Stimulated activated naive CD8-positive, alpha-beta T cell treated with anti-CD3 and anti-CD28 coated beads, Interleukin-15, amount 100 ng/mL, for 72 hours (primary cell): ENCODE measurements around the gene UNC5B.

Experiments
- ATAC-seq: fragments of 150-1000 bp; cut with Tn5 transposase; 2 replicates; pipeline ENCODE4 v1.10.0; 2021; ENCODE audit warnings: mild to moderate bottlenecking, moderate library complexity
- DNase-seq, 2 donors: peaks; one replicate each; pipeline ENCODE4 v3.0.0; 2021 to 2022
- H3K27ac Mint-ChIP-seq, 2 donors: one replicate each; pipeline ENCODE4 v1.8.0; 2022; ENCODE audit warnings: mild to moderate bottlenecking in 2 of 2, mixed read lengths in 2 of 2, moderate library complexity in 2 of 2
- H3K27me3 Mint-ChIP-seq: one replicate; pipeline ENCODE4 v1.8.0; 2022; ENCODE audit warnings: mixed read lengths
- H3K4me1 Mint-ChIP-seq: one replicate; pipeline ENCODE4 v1.8.0; 2022; ENCODE audit warnings: mild to moderate bottlenecking, mixed read lengths
- H3K4me3 Mint-ChIP-seq, 2 donors: one replicate each; pipeline ENCODE4 v1.8.0; 2022; ENCODE audit warnings: mild to moderate bottlenecking in 2 of 2, mixed read lengths in 2 of 2, moderate library complexity in 1 of 2
- H3K9me3 Mint-ChIP-seq, 2 donors: one replicate each; pipeline ENCODE4 v1.8.0; 2022; ENCODE audit warnings: mixed read lengths in 2 of 2

Gene UNC5B

DNA sequence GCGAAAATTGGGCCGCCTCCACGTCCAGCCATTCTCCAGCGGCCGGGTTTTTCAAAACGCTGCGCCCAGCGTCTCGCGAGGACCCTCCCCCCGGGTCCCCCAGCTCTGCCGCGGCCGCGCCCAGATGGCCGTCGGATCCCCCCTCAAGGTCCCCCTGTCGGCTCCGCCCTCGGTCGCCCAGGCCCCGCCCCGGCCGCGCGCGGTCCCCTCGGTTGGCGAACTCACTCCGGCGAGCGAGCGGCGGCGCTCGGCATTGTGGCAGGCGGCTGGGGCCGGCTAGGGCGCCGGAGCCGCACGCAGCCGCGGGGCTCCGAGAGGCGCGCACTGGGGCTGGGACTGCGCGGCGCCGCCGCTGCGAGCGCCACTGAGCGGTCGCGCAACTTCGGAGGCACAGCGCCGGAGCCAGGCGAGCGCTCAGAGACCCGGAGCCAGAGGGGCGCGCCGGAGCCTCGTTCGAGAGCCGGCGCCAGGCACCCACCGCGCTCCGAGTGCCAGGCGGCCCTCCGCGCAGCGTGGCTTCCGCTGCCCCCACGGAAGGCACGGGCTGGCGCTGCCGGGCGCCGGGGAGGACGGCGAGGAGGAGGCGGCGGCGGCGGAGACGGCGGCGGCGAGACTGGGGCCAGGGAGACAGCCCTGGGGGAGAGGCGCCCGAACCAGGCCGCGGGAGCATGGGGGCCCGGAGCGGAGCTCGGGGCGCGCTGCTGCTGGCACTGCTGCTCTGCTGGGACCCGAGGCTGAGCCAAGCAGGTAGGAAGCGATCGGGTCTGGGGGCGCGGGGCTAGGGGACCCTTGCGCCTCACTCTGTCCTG, at the start of gene UNC5B:
Gene UNC5B, plus strand, starts transcription at position 253 of the 809 bp plus-strand sequence. Its CDS starts 416 bp downstream, at position 669.
- Mint-ChIP-seq H3K4me3 (peak within 1 kb of the TSS; percentile 56 to 65), H3K27ac (no peak within 1 kb of the TSS), H3K27me3 (peaks cover 87% of the 10 kb centered on the region), H3K4me1 (peaks cover 6% of the 10 kb centered on the region), H3K9me3 (no peaks in the 10 kb centered on the region)
- DNase-seq (peak; percentile 72 to 75), ATAC-seq (peak; percentile 85)

DNA sequence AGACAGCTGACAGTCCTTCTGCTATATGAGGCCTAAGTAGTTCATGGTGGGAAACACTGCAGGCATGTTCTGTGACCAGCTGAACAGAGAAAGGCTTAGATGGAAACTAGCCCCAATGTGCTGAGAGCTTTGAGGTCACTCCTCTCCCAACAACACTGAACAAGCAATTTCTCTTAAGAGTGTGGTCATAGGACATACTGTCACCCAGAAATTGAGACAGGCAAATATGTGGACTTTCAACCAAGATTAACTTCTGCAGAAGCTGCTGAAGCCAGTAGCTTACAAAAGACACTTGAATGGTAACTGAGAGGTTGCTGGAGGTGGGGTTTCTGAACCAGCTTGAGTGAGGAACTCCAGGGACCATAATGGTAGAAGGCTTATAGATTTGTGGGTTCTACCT, 38.9 kb upstream of the UNC5B start:
- Mint-ChIP-seq H3K27ac (no peak overlapping the region), H3K9me3 (no peaks in the 10 kb centered on the region), H3K4me3 (no peak overlapping the region), H3K27me3 (no peaks in the 10 kb centered on the region), H3K4me1 (no peaks in the 10 kb centered on the region)
- ATAC-seq (no peak), DNase-seq (no peak)

DNA sequence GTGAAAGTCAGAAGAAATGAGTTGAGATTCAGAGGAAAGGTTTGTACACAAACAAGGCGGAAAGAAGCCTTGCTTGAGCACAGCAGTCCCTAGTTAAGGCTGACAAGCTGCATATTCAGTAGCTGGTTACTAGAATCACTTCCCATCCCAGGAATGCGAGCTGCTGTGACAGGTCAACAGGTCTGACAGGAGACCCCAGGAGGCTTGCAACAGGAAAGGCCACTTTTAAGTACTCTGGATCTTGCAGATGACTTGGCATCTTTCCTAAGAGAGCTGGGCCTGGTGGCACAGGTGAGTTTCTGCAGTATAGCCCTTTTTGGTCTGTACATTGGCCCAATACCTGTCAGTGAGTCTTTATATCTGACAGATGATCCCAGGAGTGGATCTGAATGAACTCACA, 35.7 kb upstream of the UNC5B start:
- DNase-seq (no peak), ATAC-seq (no peak)
- no peaks in the 10 kb centered on the region for H3K9me3 Mint-ChIP-seq
- peak overlapping the region in 1 of 2 donors; percentile 44 for H3K27ac Mint-ChIP-seq
- H3K27me3 Mint-ChIP-seq: no peaks in the 10 kb centered on the region
- H3K4me1 Mint-ChIP-seq: no peaks in the 10 kb centered on the region
- no peak overlapping the region for H3K4me3 Mint-ChIP-seq

DNA sequence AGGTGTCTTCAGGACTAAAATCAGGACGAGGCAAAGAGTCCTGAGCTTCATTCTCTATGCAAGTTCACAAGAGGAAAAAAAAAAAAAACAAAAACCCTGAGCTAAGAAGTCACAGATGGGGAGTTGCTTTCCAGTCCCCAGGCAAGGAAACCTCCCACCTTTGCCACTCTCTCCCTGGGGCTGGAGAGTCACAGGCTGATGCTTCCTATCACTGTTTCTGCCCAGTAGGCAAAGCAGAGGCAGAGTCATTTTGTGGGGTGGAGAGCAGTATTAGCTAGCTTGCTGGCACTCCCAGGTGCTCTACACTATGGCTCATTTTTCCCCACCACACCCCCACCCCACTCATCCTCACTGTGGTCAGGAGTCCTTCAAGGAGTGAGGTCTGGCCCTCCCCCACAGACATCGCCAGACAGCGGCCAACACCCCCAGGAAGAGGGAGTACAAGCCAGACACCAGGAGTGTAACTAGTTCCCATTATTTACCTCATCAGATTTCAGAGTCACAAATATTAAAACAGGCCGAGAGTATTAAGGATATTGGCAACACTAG, 34.6 kb upstream of the UNC5B start:
- H3K9me3 Mint-ChIP-seq: no peaks in the 10 kb centered on the region
- DNase-seq: no peak

DNA sequence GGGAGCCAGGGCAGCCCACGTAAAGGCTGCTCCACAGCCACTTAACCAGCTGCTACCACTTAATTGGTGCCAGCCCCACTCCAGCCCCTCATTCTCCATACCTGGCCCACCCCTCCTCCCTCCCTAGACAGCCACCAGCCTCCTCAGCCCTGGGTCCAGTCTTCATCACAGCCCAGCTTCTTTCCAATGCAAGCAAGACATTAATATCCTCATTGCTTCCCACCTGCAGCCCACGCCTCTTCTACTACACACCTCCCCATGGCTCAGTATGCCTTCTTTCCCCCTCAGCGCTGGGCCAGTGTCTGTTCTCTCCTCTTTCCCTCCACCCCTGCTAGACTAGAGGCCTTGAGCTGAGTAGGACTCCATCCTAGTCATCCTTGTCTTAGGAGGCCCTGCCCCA, 33.5 kb upstream of the UNC5B start:
- DNase-seq (no peak), ATAC-seq (no peak)
- no peaks in the 10 kb centered on the region for H3K9me3 Mint-ChIP-seq
- no peaks in the 10 kb centered on the region for H3K4me1 Mint-ChIP-seq
- no peak overlapping the region for H3K4me3 Mint-ChIP-seq
- H3K27me3 Mint-ChIP-seq: no peaks in the 10 kb centered on the region
- no peak overlapping the region for H3K27ac Mint-ChIP-seq

More for the DNA sequence above, 34.6 kb upstream of the UNC5B start:
- no peaks in the 10 kb centered on the region for H3K4me1 Mint-ChIP-seq
- no peak for ATAC-seq
- no peaks in the 10 kb centered on the region for H3K27me3 Mint-ChIP-seq
- peak overlapping the region in 1 of 2 donors; percentile 4 for H3K27ac Mint-ChIP-seq
- no peak overlapping the region for H3K4me3 Mint-ChIP-seq

DNA sequence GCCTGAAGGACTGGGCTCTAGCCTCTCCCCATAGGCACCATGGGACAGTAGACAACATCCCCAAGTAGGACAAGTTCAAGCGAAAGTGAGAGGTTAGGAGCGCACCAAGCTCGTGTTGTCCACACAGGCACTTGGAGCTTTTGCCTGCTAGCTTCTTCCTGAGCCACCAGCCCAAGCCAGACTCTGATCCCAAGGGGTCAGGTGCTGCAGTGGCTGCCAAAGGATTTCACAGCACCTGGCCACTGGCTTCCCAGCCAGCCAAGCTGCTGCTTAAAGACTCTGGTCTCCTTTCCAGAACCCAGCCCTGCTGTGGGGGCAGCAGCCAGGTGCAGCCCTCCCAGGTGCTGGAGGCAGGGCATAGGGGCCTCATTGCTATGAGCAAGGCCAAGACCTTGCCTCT, 33.0 kb upstream of the UNC5B start:
- H3K27ac Mint-ChIP-seq: no peak overlapping the region
- ATAC-seq (no peak), DNase-seq (no peak)
- no peaks in the 10 kb centered on the region for H3K27me3 Mint-ChIP-seq
- H3K9me3 Mint-ChIP-seq: no peaks in the 10 kb centered on the region
- no peak overlapping the region for H3K4me3 Mint-ChIP-seq
- no peaks in the 10 kb centered on the region for H3K4me1 Mint-ChIP-seq

DNA sequence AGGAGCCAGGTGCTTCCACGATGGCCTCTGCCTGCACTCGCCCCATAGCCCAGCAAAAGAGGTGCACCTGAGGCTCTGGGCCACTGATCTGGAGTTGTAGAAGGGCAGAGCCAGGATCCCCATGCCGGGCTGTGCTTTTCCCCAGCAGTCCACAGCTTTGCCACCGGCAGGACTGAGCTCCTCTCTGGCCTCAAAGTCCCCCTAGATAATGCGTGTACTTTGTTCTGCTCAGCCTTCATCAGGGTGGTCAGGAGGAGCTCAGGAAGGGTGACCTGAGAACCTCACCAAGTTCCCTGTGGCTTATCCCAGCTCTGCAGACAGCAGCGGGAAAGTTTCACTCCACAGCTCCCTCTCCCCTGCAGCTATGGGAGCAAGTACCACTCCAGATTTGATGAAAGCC, 27.9 kb upstream of the UNC5B start:
- no peaks in the 10 kb centered on the region for H3K27me3 Mint-ChIP-seq
- no peaks in the 10 kb centered on the region for H3K9me3 Mint-ChIP-seq
- H3K27ac Mint-ChIP-seq: no peak overlapping the region

DNA sequence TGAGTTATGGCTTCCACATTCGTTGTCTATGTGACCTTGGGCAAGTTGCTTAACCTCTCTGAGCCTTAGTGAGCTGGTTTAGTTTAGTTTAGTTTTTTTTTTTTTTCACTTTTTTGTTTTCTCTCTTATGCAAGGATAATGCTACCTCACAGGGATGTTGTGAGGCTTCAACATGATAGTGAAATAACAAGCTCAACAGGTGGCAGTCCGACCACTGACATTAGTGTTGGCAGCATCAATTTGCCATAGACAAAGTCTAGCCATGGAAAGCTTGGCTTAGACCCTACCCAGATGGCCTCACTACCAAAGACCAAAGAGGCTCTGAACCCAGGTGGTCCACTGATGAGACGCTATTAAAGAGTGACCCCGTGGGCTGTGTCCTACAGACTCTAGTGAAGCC, 27.2 kb upstream of the UNC5B start:
- no peak overlapping the region for H3K27ac Mint-ChIP-seq
- no peaks in the 10 kb centered on the region for H3K4me1 Mint-ChIP-seq
- DNase-seq (no peak), ATAC-seq (no peak)
- no peaks in the 10 kb centered on the region for H3K27me3 Mint-ChIP-seq
- no peaks in the 10 kb centered on the region for H3K9me3 Mint-ChIP-seq
- H3K4me3 Mint-ChIP-seq: no peak overlapping the region

More for the DNA sequence above, 27.9 kb upstream of the UNC5B start:
- no peaks in the 10 kb centered on the region for H3K4me1 Mint-ChIP-seq
- ATAC-seq (no peak), DNase-seq (no peak)
- H3K4me3 Mint-ChIP-seq: no peak overlapping the region

DNA sequence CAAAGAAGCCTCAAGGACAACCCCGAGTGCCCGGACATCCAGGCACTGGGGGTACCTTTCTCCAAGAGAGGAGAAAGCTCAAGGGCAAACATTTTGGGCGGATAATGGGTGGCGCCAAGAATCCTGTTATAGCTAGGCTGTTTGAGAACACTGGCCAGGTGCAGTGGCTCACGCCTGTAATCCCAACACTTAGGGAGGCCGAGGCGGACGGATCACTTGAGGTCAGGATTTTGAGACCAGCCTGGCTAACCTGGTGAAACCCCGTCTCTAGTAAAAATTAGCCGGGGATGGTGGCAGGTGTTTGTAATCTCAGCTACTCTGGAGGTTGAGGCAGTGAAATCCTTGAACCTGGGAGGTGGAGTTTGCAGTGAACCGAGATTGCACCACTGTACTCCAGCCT, 25.2 kb upstream of the UNC5B start:
- DNase-seq (no peak), ATAC-seq (no peak)
- Mint-ChIP-seq H3K9me3 (no peaks in the 10 kb centered on the region), H3K4me3 (no peak overlapping the region), H3K4me1 (no peaks in the 10 kb centered on the region), H3K27ac (no peak overlapping the region), H3K27me3 (no peaks in the 10 kb centered on the region)

DNA sequence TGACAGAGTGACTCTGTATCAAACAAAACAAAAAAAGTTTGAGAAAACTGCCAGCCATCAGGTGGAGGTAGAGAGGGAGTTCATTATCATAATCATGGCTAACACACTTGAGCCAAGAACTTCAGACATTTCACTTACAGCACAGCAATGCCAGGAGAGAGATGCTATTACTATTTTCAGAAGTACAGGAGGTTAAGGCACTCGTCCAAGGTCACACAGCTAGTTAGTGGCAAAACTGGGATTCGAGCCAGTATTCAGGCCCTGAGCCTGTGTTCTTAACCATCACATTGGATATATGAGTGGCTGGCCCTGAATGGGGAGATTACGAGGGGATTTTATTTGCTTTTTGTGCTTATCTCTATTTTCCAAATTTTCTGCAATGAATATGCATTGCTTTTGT, 24.8 kb upstream of the UNC5B start:
- H3K4me3 Mint-ChIP-seq: no peak overlapping the region
- H3K4me1 Mint-ChIP-seq: no peaks in the 10 kb centered on the region
- H3K9me3 Mint-ChIP-seq: no peaks in the 10 kb centered on the region
- DNase-seq (no peak), ATAC-seq (no peak)
- no peak overlapping the region for H3K27ac Mint-ChIP-seq
- H3K27me3 Mint-ChIP-seq: no peaks in the 10 kb centered on the region

DNA sequence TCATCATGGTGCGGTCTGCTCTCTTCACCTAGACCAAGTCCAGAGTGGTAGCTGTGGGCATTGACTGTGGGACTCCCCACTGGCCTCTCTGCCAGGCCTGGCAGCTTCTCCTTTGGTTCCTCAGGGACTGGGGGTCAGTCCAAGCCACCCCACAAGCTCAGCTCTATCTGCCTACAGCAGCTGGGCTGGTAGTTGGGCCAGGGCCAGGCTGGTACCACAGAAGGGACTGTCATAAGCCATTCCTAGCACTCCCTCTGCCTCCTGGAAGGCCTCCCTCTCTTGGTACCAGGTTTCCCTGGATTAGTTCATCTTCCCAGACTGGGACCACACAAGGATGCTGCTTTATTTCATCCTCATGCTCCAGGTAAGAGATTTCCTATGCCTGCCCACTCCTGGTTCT, 24.2 kb upstream of the UNC5B start:
- Mint-ChIP-seq H3K4me3 (no peak overlapping the region), H3K9me3 (no peaks in the 10 kb centered on the region), H3K4me1 (no peaks in the 10 kb centered on the region), H3K27ac (no peak overlapping the region), H3K27me3 (no peaks in the 10 kb centered on the region)
- no peak for ATAC-seq
- no peak for DNase-seq

DNA sequence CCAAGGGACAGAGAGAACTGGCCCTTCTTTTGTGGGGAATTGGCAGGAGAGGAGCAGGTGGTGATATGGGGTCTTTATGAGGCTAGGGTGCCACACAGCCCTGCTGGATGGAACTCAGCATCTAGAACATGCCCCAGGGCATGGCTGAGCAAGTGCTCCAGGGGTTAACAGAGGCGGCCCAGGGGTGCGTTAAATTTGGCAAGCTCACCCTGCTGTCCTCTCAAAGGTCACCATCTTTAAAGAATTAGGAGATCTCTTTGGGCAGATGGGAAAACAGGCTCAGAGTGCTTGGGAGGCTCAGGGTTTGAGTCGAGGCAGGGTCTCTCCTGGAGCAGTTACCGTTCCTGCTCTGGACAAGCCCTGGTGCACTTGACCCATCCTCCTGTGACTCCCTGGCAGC, 21.4 kb upstream of the UNC5B start:
- no peak overlapping the region for H3K27ac Mint-ChIP-seq

DNA sequence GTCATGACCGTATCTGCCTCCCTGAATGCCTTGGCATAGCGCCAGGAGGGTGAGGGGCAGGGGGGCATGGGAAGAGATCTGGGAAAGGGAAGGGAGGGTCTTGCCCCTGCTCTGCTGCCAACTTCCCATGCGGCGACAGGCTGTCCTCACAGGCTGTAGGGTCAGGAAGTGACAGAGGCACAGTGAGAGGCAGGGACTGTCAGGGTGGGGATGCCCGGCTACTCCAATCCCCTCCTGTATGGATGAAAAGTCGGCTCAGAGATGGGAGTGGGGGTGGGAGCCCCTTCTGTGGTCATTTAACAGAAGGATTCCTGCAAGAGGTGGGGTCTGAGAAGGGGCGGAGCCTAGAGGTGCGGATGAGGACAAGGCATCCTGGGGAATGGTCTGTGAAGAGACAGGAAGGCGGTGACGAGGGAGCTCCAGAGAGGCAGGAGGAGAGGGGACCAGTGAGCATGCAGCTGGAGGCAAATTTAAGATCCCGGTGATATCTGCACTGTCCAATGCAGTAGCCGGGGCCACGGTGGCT, 20.8 kb upstream of the UNC5B start:
- no peak for DNase-seq
- Mint-ChIP-seq H3K4me1 (no peaks in the 10 kb centered on the region), H3K9me3 (peaks cover under 1 to 6% of the 10 kb centered on the region in 2 donors), H3K27ac (no peak overlapping the region), H3K27me3 (no peaks in the 10 kb centered on the region), H3K4me3 (no peak overlapping the region)
- ATAC-seq: no peak

More for the DNA sequence above, 21.4 kb upstream of the UNC5B start:
- ATAC-seq: no peak
- no peak overlapping the region for H3K4me3 Mint-ChIP-seq
- DNase-seq: no peak
- H3K27me3 Mint-ChIP-seq: no peaks in the 10 kb centered on the region
- no peaks in the 10 kb centered on the region for H3K4me1 Mint-ChIP-seq
- H3K9me3 Mint-ChIP-seq: no peaks in the 10 kb centered on the region

DNA sequence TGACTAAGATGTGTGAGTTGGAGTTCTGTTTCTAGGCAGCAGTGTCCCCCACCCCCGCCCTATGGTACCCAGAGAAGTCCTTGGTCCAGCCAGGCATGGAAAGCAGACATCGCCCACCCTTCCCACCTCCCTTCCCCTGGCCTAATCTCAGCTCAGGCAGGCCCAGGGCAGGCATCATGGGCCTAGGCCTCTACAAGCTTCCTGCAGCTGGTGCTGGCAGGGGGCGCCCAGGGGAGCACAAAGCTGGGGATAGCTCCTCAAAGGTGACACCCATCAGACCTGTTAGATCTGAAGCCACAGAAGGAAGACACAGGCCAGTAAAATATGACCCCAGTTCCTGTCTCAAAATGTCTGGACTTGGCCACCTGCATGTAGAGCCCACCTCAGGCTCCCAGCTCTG, 18.9 kb upstream of the UNC5B start:
- Mint-ChIP-seq H3K4me1 (no peaks in the 10 kb centered on the region), H3K4me3 (no peak overlapping the region), H3K9me3 (peaks cover 12 to 25% of the 10 kb centered on the region in 2 donors), H3K27ac (no peak overlapping the region), H3K27me3 (no peaks in the 10 kb centered on the region)
- no peak for DNase-seq
- ATAC-seq: no peak

DNA sequence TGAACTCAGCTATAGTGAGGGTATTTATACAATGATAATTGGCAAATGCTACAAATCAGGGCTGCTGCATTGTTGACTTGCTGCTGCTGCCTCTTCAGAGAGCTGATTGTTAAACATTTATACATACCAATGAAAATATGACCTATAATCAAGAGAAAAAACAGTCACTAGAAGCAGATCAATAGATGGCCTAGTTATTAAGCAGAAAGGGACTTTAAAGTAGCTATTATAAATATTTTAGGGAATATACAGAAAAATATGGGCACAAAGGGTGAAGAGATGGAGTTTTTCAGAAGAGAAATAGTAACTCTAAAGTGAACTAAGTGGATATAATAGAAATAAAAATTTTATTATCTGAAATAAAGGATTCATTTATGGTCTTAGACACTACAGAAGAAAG, 14.4 kb upstream of the UNC5B start:
- no peaks in the 10 kb centered on the region for H3K4me1 Mint-ChIP-seq
- peaks cover 7% of the 10 kb centered on the region for H3K27me3 Mint-ChIP-seq
- ATAC-seq (no peak), DNase-seq (no peak)
- H3K27ac Mint-ChIP-seq: no peak overlapping the region
- peaks cover 16 to 29% of the 10 kb centered on the region in 2 donors for H3K9me3 Mint-ChIP-seq
- no peak overlapping the region for H3K4me3 Mint-ChIP-seq

DNA sequence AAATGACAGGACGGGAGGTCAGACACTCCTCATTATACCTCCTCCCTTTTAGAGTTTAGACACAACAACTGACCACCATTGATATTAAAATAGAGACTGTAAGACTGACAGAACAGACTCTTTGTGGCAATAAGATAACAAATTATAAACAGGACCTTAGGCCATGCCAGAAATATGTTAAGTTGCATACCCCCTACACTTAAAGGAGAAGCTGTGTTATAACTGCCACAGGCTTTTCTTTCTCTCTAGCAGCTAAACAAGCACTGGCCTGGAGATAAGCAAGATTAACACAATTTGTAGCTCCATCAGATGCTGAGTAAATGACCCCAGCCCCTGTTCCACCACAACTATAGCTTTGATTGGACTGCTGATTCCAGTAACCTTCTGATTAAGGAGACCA, 10.5 kb upstream of the UNC5B start:
- Mint-ChIP-seq H3K9me3 (peaks cover 14 to 21% of the 10 kb centered on the region in 2 donors), H3K4me3 (no peak overlapping the region), H3K27ac (no peak overlapping the region), H3K4me1 (no peaks in the 10 kb centered on the region), H3K27me3 (peaks cover 13% of the 10 kb centered on the region)
- no peak for ATAC-seq
- DNase-seq: no peak
